GM21447 (cell line): ENCODE results near the gene DAGLA.

Experiments
- ATAC-seq: cut with Tn5 transposase; IDR thresholded peaks from one replicate; pipeline ENCODE4 v1.9.1; 2021; ENCODE audit not compliant: unreplicated experiment

DAGLA gene

GRCh38 chr11:61688365-61689163 is 8.4 kb downstream of the DAGLA start:
- ATAC-seq: no peak

GRCh38 chr11:61689164-61689496 is 8.9 kb downstream of the DAGLA start:
- no peak for ATAC-seq

- no peak for ATAC-seq
Measured at GRCh38 chr11:61690706-61691379, 10.7 kb downstream of the DAGLA start.

GRCh38 chr11:61691380-61692156 is 11.4 kb downstream of the DAGLA start:
- ATAC-seq: no peak

GRCh38 chr11:61693922-61694601 is 13.9 kb downstream of the DAGLA start:
- no peak for ATAC-seq

- no peak for ATAC-seq
Measured at GRCh38 chr11:61694602-61694939, 14.4 kb downstream of the DAGLA start.

GRCh38 chr11:61694946-61695706 is 14.9 kb downstream of the DAGLA start:
- ATAC-seq: no peak

GRCh38 chr11:61695917-61696316 is 15.7 kb downstream of the DAGLA start:
- no peak for ATAC-seq

- ATAC-seq: no peak
Measured at GRCh38 chr11:61696602-61697001, 16.4 kb downstream of the DAGLA start.

- no peak for ATAC-seq
Measured at GRCh38 chr11:61697078-61697502, 16.9 kb downstream of the DAGLA start.

- no peak for ATAC-seq
Measured at GRCh38 chr11:61697764-61698163, 17.6 kb downstream of the DAGLA start.

GRCh38 chr11:61698173-61698948 is 18.2 kb downstream of the DAGLA start:
- no peak for ATAC-seq

GRCh38 chr11:61699737-61700160 is 19.6 kb downstream of the DAGLA start:
- no peak for ATAC-seq

GRCh38 chr11:61700212-61700611 is 20.0 kb downstream of the DAGLA start:
- ATAC-seq: no peak

GRCh38 chr11:61700720-61701119 is 20.5 kb downstream of the DAGLA start:
- no peak for ATAC-seq

- ATAC-seq: no peak
Measured at GRCh38 chr11:61701242-61701886, 21.2 kb downstream of the DAGLA start.

GRCh38 chr11:61702701-61703312 is 22.6 kb downstream of the DAGLA start:
- no peak for ATAC-seq

- no peak for ATAC-seq
Measured at GRCh38 chr11:61704838-61705237, 24.6 kb downstream of the DAGLA start.
